ENCODE measurements around the gene HEPH. TPM values are rescaled to one million over a fixed set of nuclear protein-coding genes. Genes with fewer than 3 reads are reported as not detected.

HEPH gene
- not detected in 5 replicates for total RNA-seq (2022; extraction: Qiagen RNA extraction; ENCODE audit: low read depth)

GRCh38 chrX:66163849-66164411 lies at the start of gene HEPH:
TSS of gene HEPH (plus strand) at chrX:66164247. CDS start at chrX:66170571, 6,324 bp downstream.

Other genes with a start within 250 kb of the HEPH start
- not detected in 5 replicates for gene VSIG4, start 124.2 kb upstream of the HEPH start, total RNA-seq (2022; extraction: Qiagen RNA extraction; ENCODE audit: low read depth)